Measurements from ENCODE around the gene GTF3C1. TPM values are rescaled to one million over a fixed set of nuclear protein-coding genes. Genes with fewer than 3 reads are reported as not detected.

GTF3C1 gene
- total and polyA plus RNA-seq, 3 donors from 2014 or later, result 85.7 to 154 (median 129) TPM

DNA sequence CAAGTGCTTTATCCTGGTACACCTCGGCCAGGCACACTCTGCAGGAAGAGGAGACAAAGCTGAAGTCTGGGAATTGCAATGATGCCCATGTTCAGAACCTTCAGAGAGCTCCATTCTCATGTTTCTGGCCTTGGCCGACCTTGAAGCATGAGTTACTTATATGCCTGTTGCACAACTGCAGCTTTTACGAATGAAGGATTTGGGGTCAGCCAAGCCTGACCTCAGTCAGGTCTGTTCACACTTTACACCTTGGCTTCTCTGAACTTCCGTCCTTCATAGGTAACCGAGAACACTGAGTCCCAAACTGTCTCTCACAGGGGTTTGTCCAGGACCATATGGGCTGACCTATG lies 66.7 kb downstream of the GTF3C1 start:
- no peak overlapping the region for H3K4me3 ChIP-seq
- DNase-seq, result no peak
- no peaks in the 10 kb centered on the region for H3K36me3 ChIP-seq (ENCODE audit: low read depth, missing control alignments)
- TF ChIP-seq POLR2A (IDR thresholded peaks at IDR 0.05), result no peak
- TF ChIP-seq, protein P1, sequence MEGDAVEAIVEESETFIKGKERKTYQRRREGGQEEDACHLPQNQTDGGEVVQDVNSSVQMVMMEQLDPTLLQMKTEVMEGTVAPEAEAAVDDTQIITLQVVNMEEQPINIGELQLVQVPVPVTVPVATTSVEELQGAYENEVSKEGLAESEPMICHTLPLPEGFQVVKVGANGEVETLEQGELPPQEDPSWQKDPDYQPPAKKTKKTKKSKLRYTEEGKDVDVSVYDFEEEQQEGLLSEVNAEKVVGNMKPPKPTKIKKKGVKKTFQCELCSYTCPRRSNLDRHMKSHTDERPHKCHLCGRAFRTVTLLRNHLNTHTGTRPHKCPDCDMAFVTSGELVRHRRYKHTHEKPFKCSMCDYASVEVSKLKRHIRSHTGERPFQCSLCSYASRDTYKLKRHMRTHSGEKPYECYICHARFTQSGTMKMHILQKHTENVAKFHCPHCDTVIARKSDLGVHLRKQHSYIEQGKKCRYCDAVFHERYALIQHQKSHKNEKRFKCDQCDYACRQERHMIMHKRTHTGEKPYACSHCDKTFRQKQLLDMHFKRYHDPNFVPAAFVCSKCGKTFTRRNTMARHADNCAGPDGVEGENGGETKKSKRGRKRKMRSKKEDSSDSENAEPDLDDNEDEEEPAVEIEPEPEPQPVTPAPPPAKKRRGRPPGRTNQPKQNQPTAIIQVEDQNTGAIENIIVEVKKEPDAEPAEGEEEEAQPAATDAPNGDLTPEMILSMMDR (IDR thresholded peaks at IDR 0.05), result no peak
- H3K4me1 ChIP-seq, result no peaks in the 10 kb centered on the region
- H3K27ac ChIP-seq, result no peak overlapping the region
- H3K9me3 ChIP-seq, result no peaks in the 10 kb centered on the region
- no peaks in the 10 kb centered on the region for H3K27me3 ChIP-seq
- intact Hi-C loops (cut with DNase I; ENCODE audit: low total_unique reads), result no loop called here
- WGBS, 2 donors, result 83 to 90% methylated on average over 5 of the region's 5 CpGs

DNA sequence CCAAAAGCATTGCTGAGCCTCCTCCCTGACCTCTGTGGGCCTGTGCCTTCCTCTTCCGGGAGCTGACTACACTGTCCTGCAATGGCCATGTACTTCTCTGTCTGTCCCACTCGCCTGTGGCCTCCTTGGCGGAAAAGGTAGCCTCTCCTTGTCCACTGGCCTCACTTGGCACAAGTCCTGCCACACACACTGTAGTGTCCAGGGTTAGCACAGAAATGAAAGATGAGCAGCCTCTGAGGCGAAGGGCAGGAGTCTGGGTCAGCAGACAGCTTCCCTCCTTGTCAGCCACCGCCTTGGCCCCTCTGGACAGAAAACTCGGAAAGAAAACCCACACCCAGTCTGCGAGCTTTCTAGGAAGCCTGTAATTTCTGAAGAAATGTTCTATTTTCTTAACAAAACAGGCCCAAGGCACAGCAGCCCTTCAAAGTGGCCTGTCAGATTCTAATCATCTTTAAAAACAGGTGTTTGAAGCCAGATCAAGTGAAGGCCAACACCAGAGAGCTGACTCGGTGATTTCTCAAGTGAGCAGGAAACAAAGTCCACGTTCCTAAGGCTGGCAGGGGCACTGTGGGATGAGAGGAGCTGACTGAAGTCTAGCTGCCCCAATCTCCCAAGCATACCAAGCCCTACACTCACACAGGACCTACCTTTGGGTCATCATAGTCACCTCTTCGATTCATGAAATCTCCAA lies 67.2 kb downstream of the GTF3C1 start:
- H3K27me3 ChIP-seq, result no peaks in the 10 kb centered on the region
- no peaks in the 10 kb centered on the region for H3K9me3 ChIP-seq
- intact Hi-C loops (cut with DNase I; ENCODE audit: low total_unique reads), result no loop called here
- 88 to 92% methylated on average over 10 of the region's 10 CpGs for WGBS, 2 donors
- H3K4me1 ChIP-seq, result no peaks in the 10 kb centered on the region
- TF ChIP-seq, protein P1 (IDR thresholded peaks at IDR 0.05), result no peak
- TF ChIP-seq POLR2A (IDR thresholded peaks at IDR 0.05), result no peak
- H3K27ac ChIP-seq, result no peak overlapping the region
- no peaks in the 10 kb centered on the region for H3K36me3 ChIP-seq (ENCODE audit: low read depth, missing control alignments)
- DNase-seq, result no peak
- H3K4me3 ChIP-seq, result no peak overlapping the region

GRCh38 chr16:27481282-27481934 lies 68.3 kb downstream of the GTF3C1 start:
- Histone ChIP-seq H3K27me3 (no peaks in the 10 kb centered on the region), H3K36me3 (ENCODE audit: low read depth, missing control alignments) (no peaks in the 10 kb centered on the region), H3K4me1 (no peaks in the 10 kb centered on the region), H3K27ac (no peak overlapping the region), H3K4me3 (no peak overlapping the region), H3K9me3 (no peaks in the 10 kb centered on the region)
- 93 to 94% methylated on average over 13 to 15 of the region's 15 CpGs for whole genome bisulfite sequencing, 2 donors
- intact Hi-C loops (cut with DNase I; ENCODE audit: low total_unique reads), result no loop called here
- no peak for DNase-seq
- TF ChIP-seq, protein P1 (IDR thresholded peaks at IDR 0.05), result no peak
- TF ChIP-seq POLR2A (IDR thresholded peaks at IDR 0.05), result no peak

- H3K36me3 ChIP-seq (ENCODE audit: low read depth, missing control alignments), result no peaks in the 10 kb centered on the region
These were observed 69.0 kb downstream of the GTF3C1 start for GRCh38 chr16:27480761-27481160.

More at GRCh38 chr16:27480761-27481160, 69.0 kb downstream of the GTF3C1 start:
- H3K9me3 ChIP-seq, result no peaks in the 10 kb centered on the region
- no peak for TF ChIP-seq POLR2A (IDR thresholded peaks at IDR 0.05)
- TF ChIP-seq, protein P1 (IDR thresholded peaks at IDR 0.05), result no peak
- H3K27me3 ChIP-seq, result no peaks in the 10 kb centered on the region
- H3K27ac ChIP-seq, result no peak overlapping the region
- no peak for DNase-seq
- no peak overlapping the region for H3K4me3 ChIP-seq
- intact Hi-C loops (cut with DNase I; ENCODE audit: low total_unique reads), result no loop called here
- H3K4me1 ChIP-seq, result no peaks in the 10 kb centered on the region
- 81 to 94% methylated on average over 7 of the region's 7 CpGs for WGBS, 2 donors
